HG03280 (cell line): ENCODE data around the gene SLC6A1.
"Not testable (repeated sequence)": the region's sequence is repeated elsewhere in the genome, so short reads cannot be mapped to it uniquely, and the experiment has no call there.

ENCODE experiments used
- ATAC-seq: cut with Tn5 transposase; IDR thresholded peaks from one replicate; pipeline ENCODE4 v1.9.1; 2021; ENCODE audit warnings: mild to moderate bottlenecking, moderate library complexity; ENCODE audit not compliant: unreplicated experiment

Gene SLC6A1

DNA sequence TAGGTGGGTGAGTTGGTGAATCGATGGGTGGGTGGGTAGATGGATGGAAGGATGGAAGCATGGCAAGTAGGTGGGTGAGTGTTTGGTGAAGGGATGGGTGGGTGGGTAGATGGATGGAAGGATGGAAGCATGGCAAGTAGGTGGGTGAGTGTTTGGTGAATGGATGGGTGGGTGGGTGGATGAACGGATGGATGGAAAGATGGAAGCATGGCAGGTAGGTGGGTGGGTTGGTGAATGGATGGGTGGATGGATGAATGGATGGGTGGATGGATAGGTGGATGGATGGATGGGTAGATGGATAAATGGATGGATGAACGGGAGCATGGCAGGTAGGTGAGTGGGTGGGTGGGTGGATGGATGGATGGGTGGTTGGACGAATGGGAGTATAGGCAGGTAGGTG lies 65.1 kb downstream of the SLC6A1 start:
- ATAC-seq: no peak

DNA sequence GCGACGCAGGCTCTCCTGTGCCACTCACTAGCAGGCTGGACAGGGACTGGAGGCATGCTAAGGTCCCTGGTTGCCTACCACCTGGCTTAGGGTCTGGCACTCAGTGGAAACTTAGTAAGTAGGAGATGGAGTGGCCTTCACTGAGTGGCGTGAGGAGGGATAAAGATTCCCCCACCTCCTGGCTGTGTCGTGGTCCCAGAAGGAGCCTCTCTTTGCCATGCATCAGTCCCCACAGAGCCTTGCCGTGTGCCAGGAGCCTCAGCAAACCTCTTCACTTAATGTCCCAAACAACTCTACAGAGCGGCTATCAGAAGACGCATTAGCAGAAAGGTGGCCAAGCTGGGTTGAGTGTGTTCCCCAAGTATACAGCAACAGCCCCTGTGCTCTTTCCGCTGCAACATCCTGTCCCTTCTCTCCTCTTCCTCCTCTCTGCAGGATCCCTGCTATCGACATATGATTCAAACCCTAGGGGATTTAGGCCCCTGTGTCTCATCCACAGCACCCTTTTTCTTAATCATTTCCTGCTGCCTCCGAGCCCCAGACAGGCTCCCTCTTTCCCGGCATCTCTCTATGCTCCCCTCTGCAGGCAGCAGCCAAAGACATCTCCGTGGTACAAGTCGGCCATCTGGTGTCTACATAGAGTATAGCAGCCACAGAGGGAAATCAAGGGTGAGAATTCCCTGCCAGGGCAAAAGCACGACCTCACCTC lies 66.7 kb downstream of the SLC6A1 start:
- ATAC-seq: peak; percentile 48

DNA sequence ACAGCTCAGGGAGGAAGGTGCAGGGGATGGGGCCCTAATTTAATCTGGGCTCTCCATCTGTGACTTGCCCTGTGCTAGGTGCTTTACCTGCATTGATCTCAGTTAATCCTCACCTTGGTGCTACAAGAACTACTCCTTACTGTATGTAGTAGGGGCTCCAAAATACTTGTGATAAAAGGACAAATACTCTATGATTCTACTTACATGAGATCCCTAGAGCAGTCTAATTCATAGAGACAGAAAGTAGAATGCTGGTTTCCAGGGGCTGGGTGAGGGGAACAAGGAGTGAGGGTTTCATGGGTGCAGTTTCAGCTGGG lies 67.2 kb downstream of the SLC6A1 start:
- ATAC-seq: no peak

DNA sequence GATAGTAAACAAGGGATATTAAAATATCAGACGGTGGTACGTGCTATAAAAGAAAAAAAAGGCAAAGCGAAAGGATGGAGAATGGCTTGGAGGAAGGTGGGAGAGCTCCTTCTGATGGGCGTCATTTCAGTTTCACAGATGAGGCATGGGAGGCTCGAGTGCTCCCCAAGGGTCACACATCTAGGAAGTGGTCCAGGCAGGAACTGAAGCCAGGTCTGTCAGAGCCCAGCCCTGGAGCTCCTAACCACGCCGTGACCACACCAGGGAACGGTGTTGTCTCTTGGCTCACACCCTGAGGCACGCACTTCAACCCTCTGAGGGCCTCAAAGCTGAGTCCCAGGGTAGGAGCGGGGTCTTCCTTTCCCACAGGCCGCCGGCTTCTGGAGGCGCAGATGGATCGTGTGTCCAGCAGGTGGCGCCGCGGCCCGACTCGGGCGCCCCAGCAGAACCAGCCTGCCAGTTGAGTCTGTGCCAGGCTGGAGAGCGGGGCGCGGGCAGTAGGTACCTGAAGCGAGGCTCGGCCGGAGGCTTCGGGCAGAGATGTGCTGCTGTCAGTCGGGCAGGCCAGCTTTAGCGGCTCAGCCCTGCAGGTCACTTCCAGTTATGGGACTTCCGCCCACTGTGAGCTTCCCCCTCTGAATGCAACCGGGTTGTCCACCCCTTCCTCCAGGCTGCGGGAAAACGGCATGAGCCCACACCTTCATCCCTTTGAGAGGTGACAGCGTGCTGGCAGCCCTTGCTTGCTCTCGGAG lies 68.1 kb downstream of the SLC6A1 start:
- ATAC-seq: no peak

- not testable (repeated sequence) for ATAC-seq
Observed at GRCh38 chr3:11061268-11061871, 68.8 kb downstream of the SLC6A1 start.

DNA sequence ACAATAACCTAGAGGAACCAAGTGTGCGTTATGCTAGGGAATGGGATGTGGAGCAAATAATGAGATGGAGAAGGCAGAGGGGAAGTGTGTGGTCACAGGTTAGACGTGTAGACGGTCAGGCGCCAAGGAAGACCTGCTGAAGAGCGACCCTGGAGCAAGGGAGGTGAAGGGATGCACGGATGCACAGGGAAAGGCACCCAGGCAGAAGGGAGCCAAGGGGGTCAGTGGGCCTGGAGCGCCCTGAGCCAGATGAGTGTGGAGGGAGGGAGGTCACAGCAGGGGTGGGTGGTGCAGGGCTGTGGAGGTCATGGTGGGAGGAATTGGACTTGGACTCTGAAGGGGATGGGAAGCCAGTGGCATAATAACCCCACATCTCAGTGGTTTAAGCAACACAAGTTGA lies 70.2 kb downstream of the SLC6A1 start:
- no peak for ATAC-seq

GRCh38 chr3:11071096-11071755 lies 78.7 kb downstream of the SLC6A1 start:
- ATAC-seq: no peak

DNA sequence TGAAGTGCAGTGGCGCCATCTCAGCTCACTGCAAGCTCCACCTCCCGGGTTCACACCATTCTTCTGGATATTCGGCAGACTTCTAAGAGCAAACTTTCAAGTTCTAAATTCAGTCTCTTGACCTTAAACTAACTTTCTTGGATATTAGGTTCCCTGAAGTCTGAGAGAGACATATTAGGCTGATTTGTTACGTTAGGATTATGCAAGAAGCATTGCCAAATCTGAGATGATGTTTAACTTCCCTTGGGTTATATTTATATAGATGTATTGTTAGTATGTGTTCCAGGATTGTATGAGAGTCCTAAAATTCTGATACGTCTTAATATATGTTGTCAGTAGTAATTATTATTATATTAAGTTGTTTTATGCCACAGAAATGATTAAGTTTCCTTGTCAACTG lies 80.1 kb downstream of the SLC6A1 start:
- no peak for ATAC-seq

GRCh38 chr3:11074011-11074410 lies 81.5 kb downstream of the SLC6A1 start:
- ATAC-seq: no peak

DNA sequence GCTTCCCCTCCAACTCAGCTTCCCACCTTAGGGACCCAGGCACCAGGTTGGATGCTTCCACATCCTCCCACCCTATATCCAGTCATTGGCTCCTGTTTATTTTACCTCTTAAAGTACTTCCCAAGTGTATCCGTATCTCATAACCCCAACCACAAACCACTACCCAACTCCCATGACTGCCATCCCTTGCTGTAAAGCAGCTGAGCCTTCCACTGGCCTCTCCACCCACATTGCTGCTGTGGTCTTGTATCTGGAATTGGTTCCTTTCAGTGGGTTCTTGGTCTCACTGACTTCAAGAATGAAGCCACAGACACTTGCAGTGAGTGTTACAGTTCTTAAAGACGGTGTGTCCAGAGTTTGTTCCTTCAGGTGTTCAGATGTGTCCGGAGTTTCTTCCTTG lies 81.9 kb downstream of the SLC6A1 start:
- no peak for ATAC-seq

- not testable (repeated sequence) for ATAC-seq
Observed at GRCh38 chr3:11075122-11075521, 82.6 kb downstream of the SLC6A1 start.

- no peak for ATAC-seq
Observed at GRCh38 chr3:11076711-11077110, 84.2 kb downstream of the SLC6A1 start.

DNA sequence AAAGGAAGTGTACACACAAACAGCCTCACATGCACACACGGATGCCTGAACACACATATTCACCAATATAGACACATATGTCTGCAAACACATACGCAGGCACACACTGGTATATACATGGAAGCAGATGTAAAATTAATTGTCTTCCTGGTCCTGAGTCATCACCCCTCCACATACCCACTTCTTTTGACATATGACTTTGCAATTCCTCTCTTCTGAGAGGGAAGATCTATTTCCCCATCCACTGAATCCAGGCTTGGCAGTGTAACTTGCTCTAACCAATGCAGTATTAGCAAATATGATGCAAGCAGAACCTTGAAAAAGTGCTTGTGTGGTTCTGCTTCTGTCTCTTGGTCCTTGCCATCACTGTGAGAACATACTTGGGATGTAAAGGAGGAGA lies 84.9 kb downstream of the SLC6A1 start:
- ATAC-seq: no peak

- no peak for ATAC-seq
Observed at GRCh38 chr3:11078826-11079515, 86.4 kb downstream of the SLC6A1 start.

DNA sequence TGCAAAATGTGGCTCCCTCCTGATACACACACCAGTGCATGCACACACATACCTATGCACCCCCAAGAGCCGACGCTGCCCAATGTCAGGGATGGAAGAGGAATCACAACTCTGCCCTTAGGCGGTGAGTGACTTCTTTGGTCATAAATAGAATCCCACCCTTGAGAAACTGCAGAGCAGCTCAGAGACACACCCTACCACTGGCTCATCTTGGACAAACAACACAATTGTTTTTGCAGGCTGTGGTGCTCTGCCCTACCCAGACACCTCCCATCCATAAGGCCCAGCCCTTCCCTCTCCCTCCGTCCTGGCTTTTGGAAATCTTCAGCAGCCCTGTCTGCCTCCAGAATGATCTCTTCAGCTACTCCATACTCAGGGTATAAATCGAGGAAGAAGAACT lies 87.9 kb downstream of the SLC6A1 start:
- ATAC-seq: no peak

GRCh38 chr3:11084098-11084497 lies 91.5 kb downstream of the SLC6A1 start:
- ATAC-seq: no peak

DNA sequence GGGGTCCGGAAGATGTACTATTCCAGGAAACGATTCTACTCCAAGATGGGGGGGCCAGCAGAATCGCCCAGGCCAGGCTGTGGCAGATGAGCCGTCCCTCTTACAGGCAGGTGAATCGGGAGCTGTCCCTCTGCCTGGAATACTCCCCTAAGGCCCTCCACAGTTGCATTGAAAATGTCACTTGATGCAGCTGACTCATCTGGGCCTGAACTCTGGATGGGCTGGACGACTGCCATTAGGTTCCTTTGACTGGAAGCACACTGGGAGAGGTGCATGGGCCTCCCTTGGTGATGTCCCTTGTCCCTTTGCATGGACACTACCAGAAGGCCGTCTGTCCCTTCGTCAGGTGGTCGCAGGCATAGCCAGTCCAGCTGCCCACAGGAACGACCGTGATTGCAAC lies 92.1 kb downstream of the SLC6A1 start:
- ATAC-seq: no peak

DNA sequence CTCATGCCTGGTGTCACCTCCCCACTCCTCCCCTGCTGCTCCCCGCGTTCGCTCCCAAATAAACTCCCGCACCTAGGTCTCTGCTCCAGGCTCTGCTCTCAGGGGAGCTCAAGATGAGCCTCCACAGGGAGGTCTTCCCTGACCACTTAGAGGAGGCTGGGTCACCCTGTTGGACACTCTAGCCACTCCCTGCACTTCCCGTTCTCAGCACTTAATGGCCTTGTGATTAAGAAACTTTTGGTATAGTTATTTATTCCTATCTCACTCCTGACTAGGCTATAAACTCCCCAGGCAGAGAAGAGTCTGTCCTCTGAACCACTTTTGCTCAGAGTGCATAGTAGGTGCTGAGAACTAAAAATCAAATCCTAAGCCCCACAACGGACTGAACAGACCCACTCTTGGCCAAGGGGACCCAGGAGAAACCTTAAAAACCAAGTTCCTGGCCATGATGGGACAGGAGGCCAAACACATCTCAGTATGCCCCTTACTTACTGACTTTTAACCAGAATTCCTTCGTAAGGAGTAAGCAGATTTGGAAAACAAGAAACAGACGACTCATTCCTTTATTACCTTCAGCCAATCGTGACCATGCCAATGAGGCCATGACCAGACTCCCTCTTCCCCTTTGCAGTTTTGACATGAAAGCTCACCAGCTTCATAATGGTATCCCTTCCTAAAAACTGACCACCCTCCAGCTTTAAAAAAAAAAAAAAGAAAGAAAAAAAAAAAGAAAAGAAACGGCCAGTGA lies 92.7 kb downstream of the SLC6A1 start:
- ATAC-seq: no peak

DNA sequence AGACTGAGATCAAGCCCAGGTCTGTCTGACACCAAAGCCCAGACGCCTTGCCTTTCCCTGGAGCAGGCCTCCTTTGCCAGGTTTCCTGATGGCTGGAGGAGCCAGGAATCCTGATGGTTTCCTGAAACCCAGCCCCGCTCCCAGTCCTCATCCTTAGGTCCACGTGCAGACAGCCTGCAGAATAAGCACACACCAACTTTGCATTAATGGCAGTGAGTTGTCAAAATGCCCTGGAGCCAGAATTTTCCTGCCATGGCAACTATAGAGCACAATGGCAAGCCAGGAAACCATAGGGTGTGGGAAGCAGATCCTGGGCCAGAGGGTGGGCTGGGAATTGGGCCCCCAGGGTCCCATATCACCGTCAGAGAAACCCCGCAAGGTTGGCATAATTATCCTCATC lies 94.3 kb downstream of the SLC6A1 start:
- ATAC-seq: no peak

DNA sequence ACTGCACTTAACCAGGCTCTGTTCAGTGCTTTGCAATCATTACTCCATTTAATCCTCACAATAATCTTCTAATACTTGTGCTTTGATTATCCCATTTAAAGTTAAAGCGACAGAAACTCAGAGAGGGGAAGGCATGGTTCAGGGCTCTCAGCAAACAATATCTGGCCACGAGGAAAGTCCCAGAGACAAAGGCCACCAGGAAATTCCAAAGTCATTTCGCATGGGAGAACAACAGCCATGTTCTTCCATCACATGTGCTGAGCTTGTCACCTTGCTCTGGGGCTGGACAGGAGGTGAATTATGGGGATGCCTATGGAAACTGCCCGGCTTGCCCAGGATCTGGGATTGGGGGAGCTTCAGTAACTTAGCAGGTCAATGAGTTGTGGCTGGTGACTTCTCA lies 95.5 kb downstream of the SLC6A1 start:
- ATAC-seq: no peak

GRCh38 chr3:11088831-11089230 lies 96.3 kb downstream of the SLC6A1 start:
- ATAC-seq: no peak
